HG02759 (cell line): ENCODE measurements around the gene OR6Y1.

Source experiments
- ATAC-seq: cut with Tn5 transposase; IDR thresholded peaks from one replicate; pipeline ENCODE4 v1.9.1; 2021; ENCODE audit warnings: mild to moderate bottlenecking, moderate library complexity; ENCODE audit not compliant: unreplicated experiment

The OR6Y1 gene

GRCh38 chr1:158507511-158507910, 46.7 kb downstream of the OR6Y1 start:
- ATAC-seq = no peak

GRCh38 chr1:158506369-158506987, 47.7 kb downstream of the OR6Y1 start:
- ATAC-seq = no peak

DNA sequence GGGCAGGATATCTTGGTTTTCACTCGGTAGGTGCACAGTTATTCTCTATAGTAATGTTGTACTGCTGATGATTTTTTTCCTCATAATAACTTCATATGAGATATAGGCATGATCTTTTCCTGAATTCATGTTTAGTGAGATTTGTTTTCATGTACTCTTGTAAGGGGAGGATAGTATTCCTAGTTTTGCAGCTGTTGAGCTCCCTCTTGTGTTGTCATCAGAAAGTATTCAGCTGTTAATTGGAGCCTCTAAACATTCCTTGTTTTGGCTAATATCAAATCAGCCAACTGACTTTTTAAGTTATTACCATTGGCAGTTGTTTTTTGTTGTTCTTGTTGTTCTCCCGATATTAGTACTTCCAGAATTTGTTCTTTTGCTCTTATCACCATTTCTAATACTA, 57.8 kb downstream of the OR6Y1 start:
- no peak for ATAC-seq

GRCh38 chr1:158494796-158495195, 59.4 kb downstream of the OR6Y1 start:
- no peak for ATAC-seq
